Endodermal cell (in vitro differentiated cells): Measurements from ENCODE around the gene AUNIP. TPM values are rescaled to one million over a fixed set of nuclear protein-coding genes. Genes with fewer than 3 reads are reported as not detected.
"Not testable (repeated sequence)": the region's sequence is repeated elsewhere in the genome, so short reads cannot be mapped to it uniquely, and the experiment has no call there.

Source experiments
- DNase-seq: peaks from one replicate; pipeline ENCODE4 v3.0.0-alpha.2; 2017
- H3K27ac ChIP-seq: 2 replicates; pipeline ENCODE4 v1.5.1; 2013; ENCODE audit warnings: mild to moderate bottlenecking, low read depth, low read length, moderate library complexity
- H3K27me3 ChIP-seq: 2 replicates; pipeline ENCODE4 v1.6.1; 2013; ENCODE audit warnings: mild to moderate bottlenecking, low read length, moderate library complexity; ENCODE audit not compliant: insufficient read depth, control insufficient read depth, poor library complexity, severe bottlenecking
- H3K36me3 ChIP-seq: 2 replicates; pipeline ENCODE4 v1.7.0; 2013; ENCODE audit warnings: mild to moderate bottlenecking, low read length, moderate library complexity; ENCODE audit not compliant: control insufficient read depth, insufficient read depth
- H3K4me1 ChIP-seq: one replicate; pipeline ENCODE4 v1.7.0; 2013; ENCODE audit warnings: low read length; ENCODE audit not compliant: control insufficient read depth, insufficient read depth
- H3K4me3 ChIP-seq: 2 replicates; pipeline ENCODE4 v1.5.1; 2013; ENCODE audit warnings: mild to moderate bottlenecking, low read length, moderate library complexity
- H3K9ac ChIP-seq: 2 replicates; pipeline ENCODE4 v1.6.1; 2013; ENCODE audit warnings: mild to moderate bottlenecking, low read length, moderate library complexity; ENCODE audit not compliant: poor library complexity, severe bottlenecking; ENCODE audit errors: extremely low read depth
- H3K9me3 ChIP-seq: 2 replicates; pipeline ENCODE4 v1.6.1; 2013; ENCODE audit warnings: mild to moderate bottlenecking, low read length, moderate library complexity; ENCODE audit not compliant: control insufficient read depth
- H3K27ac Mint-ChIP-seq: 2 replicates; pipeline ENCODE4 v1.8.0; 2020; ENCODE audit warnings: mixed read lengths
- H3K27me3 Mint-ChIP-seq: 2 replicates; pipeline ENCODE4 v1.8.0; 2021; ENCODE audit warnings: mild to moderate bottlenecking, mixed read lengths; ENCODE audit not compliant: insufficient read depth
- H3K36me3 Mint-ChIP-seq: 2 replicates; pipeline ENCODE4 v1.8.0; 2020; ENCODE audit warnings: low read depth, mixed read lengths
- H3K4me1 Mint-ChIP-seq: 2 replicates; pipeline ENCODE4 v1.8.0; 2020; ENCODE audit warnings: mixed read lengths
- H3K4me3 Mint-ChIP-seq: 2 replicates; pipeline ENCODE4 v1.8.0; 2020; ENCODE audit warnings: mild to moderate bottlenecking, moderate library complexity, mixed read lengths
- H3K9me3 Mint-ChIP-seq: 2 replicates; pipeline ENCODE4 v1.8.0; 2020; ENCODE audit warnings: mild to moderate bottlenecking, mixed read lengths
- CTCF ChIP-seq: fragments of 200-600 bp; sonication (generic); conservative IDR thresholded peaks from 2 replicates; pipeline ENCODE4 v1.5.0; 2021; ENCODE audit warnings: antibody characterized with exemption, mild to moderate bottlenecking
- WGBS, 2 experiments: methylation state at CpG; one replicate each; pipeline versions ENCODE4 v1.1.5 to v1.1.7; 2013; ENCODE audit warnings: missing lambda C conversion rate in 2 of 2, mixed read lengths in 1 of 2; ENCODE audit not compliant: insufficient coverage in 1 of 2, insufficient read length in 1 of 2; 5-methylcytosine and 5-hydroxymethylcytosine counted together
- total RNA-seq, 2 donors: library from RNA; stranded (reverse); fragmentation: NEBNext Ultra II Directional in 1 of 2; extraction: Animal tissue kit (Norgen Biotek cat#: 25700) in 1 of 2; gene quantifications; 2 replicates in 1 of 2; 3 replicates in 1 of 2; pipeline ENCODE4 v1.2.1, GENCODE V29; 2021

AUNIP gene
- total RNA-seq, 2 donors from 2014 or later = 14.3 to 19.5 TPM

- Mint-ChIP-seq H3K4me1 (peaks cover 41% of the 10 kb centered on the region), H3K36me3 (peaks cover 2% of the 10 kb centered on the region), H3K27ac (no peak overlapping the region), H3K4me3 (no peak overlapping the region), H3K27me3 (no peaks in the 10 kb centered on the region), H3K9me3 (no peaks in the 10 kb centered on the region)
- Histone ChIP-seq H3K9ac (no peak overlapping the region), H3K27me3 (no peaks in the 10 kb centered on the region), H3K27ac (no peak overlapping the region), H3K36me3 (no peaks in the 10 kb centered on the region), H3K9me3 (no peaks in the 10 kb centered on the region), H3K4me1 (peaks cover 9% of the 10 kb centered on the region), H3K4me3 (no peak overlapping the region)
- DNase-seq = no peak
- 84 to 88% methylated on average over 5 of the region's 5 CpGs for WGBS, 2 experiments
- no peak for TF ChIP-seq CTCF
Measured at GRCh38 chr1:25845664-25846063, 13.6 kb downstream of the AUNIP start.

GRCh38 chr1:25844536-25845337 lies 14.5 kb downstream of the AUNIP start:
- Histone ChIP-seq H3K9ac (no peak overlapping the region), H3K36me3 (no peaks in the 10 kb centered on the region), H3K4me1 (peaks cover 9% of the 10 kb centered on the region), H3K27ac (no peak overlapping the region), H3K4me3 (no peak overlapping the region), H3K9me3 (no peaks in the 10 kb centered on the region), H3K27me3 (no peaks in the 10 kb centered on the region)
- Mint-ChIP-seq H3K9me3 (no peaks in the 10 kb centered on the region), H3K27me3 (no peaks in the 10 kb centered on the region), H3K27ac (no peak overlapping the region), H3K4me3 (no peak overlapping the region), H3K36me3 (no peaks in the 10 kb centered on the region), H3K4me1 (peaks cover 41% of the 10 kb centered on the region)
- no peak for TF ChIP-seq CTCF
- WGBS, 2 experiments = 90 to 94% methylated on average over 2 to 3 of the region's 3 CpGs
- no peak for DNase-seq

- Mint-ChIP-seq H3K4me3 (no peak overlapping the region), H3K9me3 (no peaks in the 10 kb centered on the region), H3K4me1 (peaks cover 36% of the 10 kb centered on the region), H3K36me3 (peaks cover 3% of the 10 kb centered on the region), H3K27ac (no peak overlapping the region), H3K27me3 (no peaks in the 10 kb centered on the region)
- no peaks in the 10 kb centered on the region for H3K36me3 ChIP-seq
- peaks cover 6% of the 10 kb centered on the region for H3K4me1 ChIP-seq
- no peak for DNase-seq
- no peak overlapping the region for H3K4me3 ChIP-seq
- WGBS, 2 experiments = 78 to 80% methylated on average over 2 to 3 of the region's 3 CpGs
- no peaks in the 10 kb centered on the region for H3K27me3 ChIP-seq
- H3K9me3 ChIP-seq = no peaks in the 10 kb centered on the region
- TF ChIP-seq CTCF = no peak
- no peak overlapping the region for H3K9ac ChIP-seq
- no peak overlapping the region for H3K27ac ChIP-seq
Measured at GRCh38 chr1:25843483-25843882, 15.8 kb downstream of the AUNIP start.

GRCh38 chr1:25839808-25840207 lies 19.4 kb downstream of the AUNIP start:
- H3K9ac ChIP-seq, H3K27me3 Mint-ChIP-seq, H3K27me3 ChIP-seq, H3K27ac Mint-ChIP-seq, H3K9me3 ChIP-seq, H3K4me3 Mint-ChIP-seq, H3K4me3 ChIP-seq, H3K4me1 ChIP-seq, H3K27ac ChIP-seq, DNase-seq, H3K9me3 Mint-ChIP-seq: not testable (repeated sequence)
- peaks cover 23% of the 10 kb centered on the region for H3K36me3 ChIP-seq
- H3K4me1 Mint-ChIP-seq = peaks cover 31% of the 10 kb centered on the region
- peaks cover 16% of the 10 kb centered on the region for H3K36me3 Mint-ChIP-seq
- WGBS, 2 experiments = 94 to 100% methylated on average over 3 of the region's 4 CpGs
